ENCODE measurements around the gene EXOC4. TPM values are rescaled to one million over a fixed set of nuclear protein-coding genes. Genes with fewer than 3 reads are reported as not detected.

EXOC4 gene
- total and polyA plus RNA-seq, 9 donors: 26.8 to 80.5 (median 70.7) TPM

DNA sequence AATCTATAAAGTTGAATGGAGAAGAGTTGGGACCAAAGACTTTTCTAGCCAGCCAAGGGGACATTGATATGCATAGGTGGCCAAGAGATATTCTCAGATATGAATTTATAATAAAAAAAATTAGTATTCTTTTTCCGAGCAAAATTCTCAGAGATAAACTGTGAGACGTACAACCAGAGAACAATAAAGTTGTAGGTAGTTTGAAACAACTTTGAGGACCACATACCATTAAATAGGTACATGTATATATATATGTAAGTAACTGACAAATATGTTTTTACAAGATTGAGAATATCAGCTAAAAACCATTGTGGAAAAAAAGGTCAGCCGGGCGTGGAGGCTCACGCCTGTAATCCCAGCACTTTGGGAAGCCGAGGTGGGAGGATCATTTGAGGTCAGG, 56.5 kb downstream of the EXOC4 start:
- H3K27me3 ChIP-seq: no peaks in the 10 kb centered on the region
- no peaks in the 10 kb centered on the region for H3K4me1 ChIP-seq (ENCODE audit: insufficient read depth)
- no peak for DNase-seq
- no peak overlapping the region for H3K4me3 ChIP-seq
- intact Hi-C loops (cut with DNase I): no loop called here
- 96 to 98% (median 96%) methylated on average over 6 of the region's 6 CpGs for WGBS, 3 donors
- no peaks in the 10 kb centered on the region for H3K36me3 ChIP-seq
- no peaks in the 10 kb centered on the region for H3K9me3 ChIP-seq
- TF ChIP-seq EP300 (IDR thresholded peaks at IDR 0.05): no peak
- TF ChIP-seq, protein P1, sequence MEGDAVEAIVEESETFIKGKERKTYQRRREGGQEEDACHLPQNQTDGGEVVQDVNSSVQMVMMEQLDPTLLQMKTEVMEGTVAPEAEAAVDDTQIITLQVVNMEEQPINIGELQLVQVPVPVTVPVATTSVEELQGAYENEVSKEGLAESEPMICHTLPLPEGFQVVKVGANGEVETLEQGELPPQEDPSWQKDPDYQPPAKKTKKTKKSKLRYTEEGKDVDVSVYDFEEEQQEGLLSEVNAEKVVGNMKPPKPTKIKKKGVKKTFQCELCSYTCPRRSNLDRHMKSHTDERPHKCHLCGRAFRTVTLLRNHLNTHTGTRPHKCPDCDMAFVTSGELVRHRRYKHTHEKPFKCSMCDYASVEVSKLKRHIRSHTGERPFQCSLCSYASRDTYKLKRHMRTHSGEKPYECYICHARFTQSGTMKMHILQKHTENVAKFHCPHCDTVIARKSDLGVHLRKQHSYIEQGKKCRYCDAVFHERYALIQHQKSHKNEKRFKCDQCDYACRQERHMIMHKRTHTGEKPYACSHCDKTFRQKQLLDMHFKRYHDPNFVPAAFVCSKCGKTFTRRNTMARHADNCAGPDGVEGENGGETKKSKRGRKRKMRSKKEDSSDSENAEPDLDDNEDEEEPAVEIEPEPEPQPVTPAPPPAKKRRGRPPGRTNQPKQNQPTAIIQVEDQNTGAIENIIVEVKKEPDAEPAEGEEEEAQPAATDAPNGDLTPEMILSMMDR (IDR thresholded peaks at IDR 0.05): no peak
- no peak for TF ChIP-seq POLR2A (IDR thresholded peaks at IDR 0.05)
- H3K27ac ChIP-seq: no peak overlapping the region

DNA sequence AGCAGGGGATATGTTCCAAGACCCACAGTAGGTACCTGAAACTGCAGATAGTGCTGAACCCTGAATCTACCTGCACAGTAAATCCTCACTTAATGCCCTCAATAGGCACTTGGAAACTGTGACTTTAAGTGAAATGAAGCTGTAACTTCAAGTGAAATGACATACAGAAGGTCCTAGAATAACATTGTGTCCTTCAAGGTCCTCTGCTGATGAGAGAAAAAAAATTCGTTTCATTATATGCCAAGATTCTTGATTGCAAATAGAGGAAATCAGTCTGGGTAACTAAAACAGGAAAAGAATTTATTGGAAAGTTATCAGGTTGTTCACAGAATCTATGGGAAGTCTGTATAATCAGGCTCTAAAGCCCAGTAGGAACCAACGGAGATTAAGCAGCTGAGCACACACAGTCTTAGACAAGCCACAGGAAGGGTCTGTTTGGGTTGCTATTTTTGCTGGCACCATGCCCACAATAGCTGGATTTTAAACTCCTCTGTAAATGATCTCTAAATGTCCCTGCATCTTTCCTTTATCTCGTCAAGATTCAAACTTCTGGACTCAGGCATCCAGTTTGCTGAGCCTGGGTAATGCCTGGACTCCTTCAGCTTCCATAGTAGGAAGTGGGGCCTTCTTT, 57.5 kb downstream of the EXOC4 start:
- Histone ChIP-seq H3K9me3 (no peaks in the 10 kb centered on the region), H3K4me3 (no peak overlapping the region), H3K27ac (no peak overlapping the region), H3K4me1 (ENCODE audit: insufficient read depth) (no peaks in the 10 kb centered on the region), H3K36me3 (no peaks in the 10 kb centered on the region), H3K27me3 (no peaks in the 10 kb centered on the region)
- intact Hi-C loops (cut with DNase I): no loop called here
- peak in 2 of 5 donors; percentile 19 to 24 for DNase-seq
- WGBS, 3 donors: 21 to 29% (median 24%) methylated on average over 3 of the region's 3 CpGs
- no peak for TF ChIP-seq POLR2A (IDR thresholded peaks at IDR 0.05)
- no peak for TF ChIP-seq EP300 (IDR thresholded peaks at IDR 0.05)

DNA sequence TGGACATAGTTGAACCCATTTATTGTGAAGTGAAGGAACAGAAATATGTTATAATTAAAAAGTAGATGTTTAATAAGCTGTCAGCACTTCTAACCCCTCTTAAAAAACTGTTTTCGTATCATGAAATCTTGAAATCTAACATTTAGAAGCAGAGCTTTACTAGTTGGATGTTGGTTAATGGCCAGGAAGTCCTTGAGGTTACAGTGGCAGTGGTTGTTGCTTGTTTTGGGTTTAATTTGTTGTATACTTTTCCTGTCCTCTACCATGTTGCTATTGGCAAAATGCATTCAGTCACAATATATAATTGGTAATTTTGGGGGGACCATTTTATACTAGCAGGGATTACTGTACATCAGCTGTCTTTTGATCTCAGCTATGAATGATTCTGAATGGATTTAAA, 60.7 kb downstream of the EXOC4 start:
- WGBS, 3 donors: 94 to 100% (median 97%) methylated on average over 1 of the region's 1 CpG
- intact Hi-C loops (cut with DNase I): no loop called here
- Histone ChIP-seq H3K36me3 (no peaks in the 10 kb centered on the region), H3K4me1 (ENCODE audit: insufficient read depth) (no peaks in the 10 kb centered on the region), H3K27ac (no peak overlapping the region), H3K9me3 (no peaks in the 10 kb centered on the region), H3K27me3 (no peaks in the 10 kb centered on the region), H3K4me3 (no peak overlapping the region)
- TF ChIP-seq, protein P1 (IDR thresholded peaks at IDR 0.05): no peak
- TF ChIP-seq EP300 (IDR thresholded peaks at IDR 0.05) (no peak), POLR2A (IDR thresholded peaks at IDR 0.05) (no peak)
- no peak for DNase-seq

DNA sequence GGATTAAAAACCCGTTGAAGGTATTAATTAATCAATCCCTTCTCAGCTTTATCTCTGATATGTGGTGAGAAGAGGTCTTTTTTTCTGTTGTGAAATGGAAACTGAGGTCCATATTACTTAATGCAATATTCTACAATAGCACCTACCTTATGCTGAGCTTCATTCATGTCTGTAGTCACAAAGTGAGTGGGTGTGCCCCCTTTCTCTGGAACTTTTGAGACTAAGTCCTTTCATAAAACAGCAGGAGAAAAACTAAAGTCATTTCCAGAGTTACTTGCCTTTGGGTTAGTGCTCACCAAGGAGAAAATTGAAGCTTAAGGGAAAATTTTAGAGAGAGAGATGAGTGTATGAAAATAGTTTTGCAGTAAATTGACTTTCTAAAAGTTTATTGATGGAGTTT, 61.2 kb downstream of the EXOC4 start:
- no peaks in the 10 kb centered on the region for H3K4me1 ChIP-seq (ENCODE audit: insufficient read depth)
- no peaks in the 10 kb centered on the region for H3K9me3 ChIP-seq
- H3K27me3 ChIP-seq: no peaks in the 10 kb centered on the region
- TF ChIP-seq EP300 (IDR thresholded peaks at IDR 0.05) (no peak), POLR2A (IDR thresholded peaks at IDR 0.05) (no peak)
- TF ChIP-seq, protein P1 (IDR thresholded peaks at IDR 0.05): no peak
- no peak for DNase-seq
- no peak overlapping the region for H3K4me3 ChIP-seq
- no peak overlapping the region for H3K27ac ChIP-seq
- H3K36me3 ChIP-seq: no peaks in the 10 kb centered on the region
- intact Hi-C loops (cut with DNase I): no loop called here
- 80 to 83% (median 83%) methylated on average over 1 of the region's 1 CpG for WGBS, 3 donors

DNA sequence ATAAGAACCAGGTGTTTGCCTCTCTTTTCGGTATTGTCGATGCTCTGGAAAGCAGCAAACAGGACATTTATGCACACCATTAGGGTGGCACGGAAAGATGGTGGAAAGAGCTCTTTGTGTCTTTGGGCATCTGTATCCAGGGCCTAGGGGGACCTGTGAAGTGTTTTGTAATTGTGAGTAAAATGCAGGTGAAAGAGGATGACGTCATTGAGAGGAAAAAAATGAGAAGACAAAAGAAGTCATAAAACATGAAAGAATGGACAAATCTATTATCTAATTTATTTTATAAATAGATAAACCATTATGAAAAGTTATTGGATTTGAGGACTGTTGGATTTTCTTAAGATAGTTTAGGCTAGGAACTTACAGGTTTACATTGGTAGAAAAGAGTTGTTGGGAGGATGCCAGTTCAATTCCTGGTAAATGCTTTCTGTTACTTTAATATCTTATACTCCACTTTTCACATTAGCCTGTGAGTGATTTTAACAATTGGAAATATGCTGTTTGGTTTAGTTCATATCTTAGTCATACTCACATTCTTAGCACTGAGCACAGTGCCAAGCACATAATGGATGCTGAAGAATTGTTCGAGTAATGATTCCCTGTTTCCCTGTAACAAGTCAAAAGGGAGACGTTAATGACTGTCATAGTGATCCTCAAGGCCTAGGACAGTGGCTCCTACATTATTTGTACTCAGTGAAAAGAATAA, 62.6 kb downstream of the EXOC4 start:
- H3K9me3 ChIP-seq: no peaks in the 10 kb centered on the region
- 78 to 85% (median 83%) methylated on average over 6 of the region's 6 CpGs for WGBS, 3 donors
- no peak overlapping the region for H3K27ac ChIP-seq
- H3K4me1 ChIP-seq (ENCODE audit: insufficient read depth): no peaks in the 10 kb centered on the region
- no peaks in the 10 kb centered on the region for H3K36me3 ChIP-seq
- no peaks in the 10 kb centered on the region for H3K27me3 ChIP-seq
- no peak for TF ChIP-seq EP300 (IDR thresholded peaks at IDR 0.05)
- no peak for TF ChIP-seq POLR2A (IDR thresholded peaks at IDR 0.05)
- TF ChIP-seq, protein P1 (IDR thresholded peaks at IDR 0.05): no peak
- H3K4me3 ChIP-seq: no peak overlapping the region
- no peak for DNase-seq
- intact Hi-C loops (cut with DNase I): no loop called here

Data from ovary (tissue), 9 donors.